Loucy (cell line): ENCODE results near the gene DNASE2.
"Not testable (repeated sequence)": the region's sequence is repeated elsewhere in the genome, so short reads cannot be mapped to it uniquely, and the experiment has no call there.

Experiments used
- EZH2phosphoT487 ChIP-seq: fragments of 200-600 bp; IDR thresholded peaks from 2 replicates; pipeline ENCODE4 v1.6.1; 2018; ENCODE audit warnings: antibody characterized with exemption, mild to moderate bottlenecking, moderate library complexity, borderline replicate concordance
- TF ChIP-seq, protein P1 (sequence below): fragments of 200-600 bp; sonication (generic); conservative IDR thresholded peaks from 2 replicates; pipeline ENCODE4 v1.5.1; 2014; ENCODE audit warnings: mild to moderate bottlenecking, antibody characterized with exemption, low read length

DNA sequence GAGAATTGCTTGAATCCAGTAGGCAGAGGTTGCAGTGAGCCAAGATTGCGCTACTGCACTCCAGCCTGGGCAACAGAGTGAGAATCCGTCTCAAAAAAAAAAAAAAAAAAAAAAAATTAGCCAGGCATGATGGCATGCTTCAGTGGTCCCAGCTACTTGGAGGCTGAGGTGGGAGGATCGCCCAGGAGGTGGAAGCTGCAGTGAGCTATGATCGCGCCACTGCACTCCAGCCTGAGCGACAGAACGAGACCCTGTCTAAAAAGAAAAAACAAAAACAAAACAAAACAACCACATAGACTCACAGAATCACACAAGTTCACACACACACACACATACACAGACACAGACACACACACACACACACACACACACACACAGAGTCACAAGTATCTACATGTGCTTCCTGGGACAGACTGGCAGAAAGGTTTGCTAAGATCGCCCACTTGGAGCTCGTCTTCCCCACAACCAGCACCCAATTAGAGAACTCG lies 9.1 kb upstream of the DNASE2 start:
- TF ChIP-seq, protein P1, sequence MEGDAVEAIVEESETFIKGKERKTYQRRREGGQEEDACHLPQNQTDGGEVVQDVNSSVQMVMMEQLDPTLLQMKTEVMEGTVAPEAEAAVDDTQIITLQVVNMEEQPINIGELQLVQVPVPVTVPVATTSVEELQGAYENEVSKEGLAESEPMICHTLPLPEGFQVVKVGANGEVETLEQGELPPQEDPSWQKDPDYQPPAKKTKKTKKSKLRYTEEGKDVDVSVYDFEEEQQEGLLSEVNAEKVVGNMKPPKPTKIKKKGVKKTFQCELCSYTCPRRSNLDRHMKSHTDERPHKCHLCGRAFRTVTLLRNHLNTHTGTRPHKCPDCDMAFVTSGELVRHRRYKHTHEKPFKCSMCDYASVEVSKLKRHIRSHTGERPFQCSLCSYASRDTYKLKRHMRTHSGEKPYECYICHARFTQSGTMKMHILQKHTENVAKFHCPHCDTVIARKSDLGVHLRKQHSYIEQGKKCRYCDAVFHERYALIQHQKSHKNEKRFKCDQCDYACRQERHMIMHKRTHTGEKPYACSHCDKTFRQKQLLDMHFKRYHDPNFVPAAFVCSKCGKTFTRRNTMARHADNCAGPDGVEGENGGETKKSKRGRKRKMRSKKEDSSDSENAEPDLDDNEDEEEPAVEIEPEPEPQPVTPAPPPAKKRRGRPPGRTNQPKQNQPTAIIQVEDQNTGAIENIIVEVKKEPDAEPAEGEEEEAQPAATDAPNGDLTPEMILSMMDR, result not testable (repeated sequence)
- not testable (repeated sequence) for TF ChIP-seq EZH2phosphoT487
